K562 (cell line): ENCODE measurements around the gene ANAPC16. TPM values are rescaled to one million over a fixed set of nuclear protein-coding genes. Genes with fewer than 3 reads are reported as not detected.

Source experiments
- AFF4 ChIP-seq: sonication (generic); formaldehyde crosslinking; IDR thresholded peaks from 2 replicates; pipeline ENCODE4 v1.8.0; 2023; ENCODE audit warnings: mild to moderate bottlenecking, missing genetic modification reagents
- CC2D1A ChIP-seq: fragments of 450-650 bp; IDR thresholded peaks from 2 replicates; pipeline ENCODE4 v1.6.1; 2017; ENCODE audit warnings: mild to moderate bottlenecking
- CEBPB ChIP-seq: fragments of 450-650 bp; IDR thresholded peaks from 2 replicates; pipeline ENCODE4 v1.6.1; 2016; ENCODE audit warnings: missing genetic modification characterization, missing compliant biosample characterization
- ESRRB ChIP-seq: fragments of 250-450 bp; sonication (Bioruptor Pico); IDR thresholded peaks from 2 replicates; pipeline ENCODE4 v1.5.0; 2020; ENCODE audit warnings: mild to moderate bottlenecking, moderate library complexity, borderline replicate concordance
- FOXJ3 ChIP-seq: sonication (generic); formaldehyde crosslinking; IDR thresholded peaks from 2 replicates; pipeline ENCODE4 v1.4.0; 2020; ENCODE audit warnings: mild to moderate bottlenecking, missing genetic modification reagents
- HDAC1 ChIP-seq, 2 experiments: fragments of 450-650 bp; IDR thresholded peaks; 2 replicates each; pipeline ENCODE4 v1.6.1; 2016 to 2017; ENCODE audit warnings: inconsistent platforms in 1 of 2, mild to moderate bottlenecking in 1 of 2, moderate library complexity in 1 of 2
- MXD1 ChIP-seq: fragments of 250-450 bp; sonication (Bioruptor Pico); IDR thresholded peaks from 2 replicates; pipeline ENCODE4 v1.8.0; 2021; ENCODE audit warnings: borderline replicate concordance, mild to moderate bottlenecking, moderate library complexity; ENCODE audit not compliant: poor library complexity, severe bottlenecking
- MYC ChIP-seq, 2 experiments: fragments of 250-450 bp in 1 of 2; sonication (Bioruptor Pico) in 1 of 2; IDR thresholded peaks; 2 replicates each; pipeline versions ENCODE4 v1.5.1 to v1.6.1; 2012 to 2021; ENCODE audit warnings: low read depth in 2 of 2, borderline replicate concordance in 1 of 2, improper control_type of control experiment in 1 of 2, low read length in 1 of 2, mild to moderate bottlenecking in 1 of 2, moderate library complexity in 1 of 2
- NCOR1 ChIP-seq: fragments of 450-650 bp; IDR thresholded peaks from 2 replicates; pipeline ENCODE4 v1.6.1; 2016; ENCODE audit warnings: mild to moderate bottlenecking, moderate library complexity
- PML ChIP-seq: IDR thresholded peaks from 2 replicates; pipeline ENCODE4 v1.6.1; 2012; ENCODE audit warnings: low read length, inconsistent platforms
- RNF2 ChIP-seq: sonication (generic); IDR thresholded peaks from 2 replicates; pipeline ENCODE4 v1.6.1; 2016
- SP2 ChIP-seq: IDR thresholded peaks from 2 replicates; pipeline ENCODE4 v1.6.1; 2011; ENCODE audit warnings: mild to moderate bottlenecking, low read depth, low read length, moderate library complexity; ENCODE audit not compliant: poor library complexity, severe bottlenecking; ENCODE audit errors: extremely low read depth
- TAL1 ChIP-seq: fragments of 450-650 bp; IDR thresholded peaks from 2 replicates; pipeline ENCODE4 v1.6.1; 2016; ENCODE audit warnings: mild to moderate bottlenecking
- TRIM28 ChIP-seq: fragments of 450-650 bp; IDR thresholded peaks from 2 replicates; pipeline ENCODE4 v1.6.1; 2017
- ZNF140 ChIP-seq: fragments of 250-450 bp; sonication (Bioruptor Pico); IDR thresholded peaks from 2 replicates; pipeline ENCODE4 v1.8.0; 2021; ENCODE audit warnings: moderate library complexity, mild to moderate bottlenecking, inconsistent platforms
- ZNF146 ChIP-seq: IDR thresholded peaks from one replicate; pipeline ENCODE4 v1.6.1; 2018; ENCODE audit warnings: missing compliant biosample characterization; ENCODE audit not compliant: unreplicated experiment
- ZNF830 ChIP-seq: fragments of 250-450 bp; sonication (Bioruptor Pico); IDR thresholded peaks from 2 replicates; pipeline ENCODE4 v1.5.0; 2021; ENCODE audit warnings: mild to moderate bottlenecking
- polyA plus RNA-seq, 8 experiments: library from polyadenylated mRNA; depleted of rRNA in 4 of 8; stranded (reverse) in 5 of 8; unstranded in 3 of 8; fragments of >200 nt; fragmentation: Nextera tagmentation in 2 of 8; fragmentation: Illumina TruSeq in 1 of 8; extraction: Ambion mirVana in 2 of 8; extraction: Trizol in 1 of 8; gene quantifications; 2 replicates each; pipeline versions ENCODE4 v1.2.1 to v1.2.3, GENCODE V29; 2011 to 2014; ENCODE audit warnings: inconsistent platforms in 1 of 8, missing spikeins in 1 of 8
- total RNA-seq, 7 experiments: library from RNA; depleted of rRNA in 6 of 7; stranded (reverse); fragments of >200 nt in 6 of 7; fragmentation: Illumina TruSeq in 2 of 7; extraction: Trizol in 2 of 7; gene quantifications; 2 replicates each; pipeline versions ENCODE4 v1.2.1 to v1.2.3, GENCODE V29; 2011 to 2021; ENCODE audit warnings: low replicate concordance in 1 of 7
- TF ChIP-seq, protein P1 (sequence below), 2 experiments: fragments of 450-650 bp; IDR thresholded peaks; 2 replicates each; pipeline ENCODE4 v1.6.1; 2018; ENCODE audit warnings: mild to moderate bottlenecking in 2 of 2, low read depth in 1 of 2; ENCODE audit not compliant: partially characterized antibody in 2 of 2

Gene ANAPC16
- total and polyA plus RNA-seq, 9 of the 15 experiments (the other 6 are each of a cell fraction or from before 2014, with no cell fraction given): 42.6 to 208 (median 108) TPM

GRCh38 chr10:72273410-72274212 is 57.8 kb downstream of the ANAPC16 start, which contains the start of gene DDIT4 (continued):
- TF ChIP-seq, protein P1, sequence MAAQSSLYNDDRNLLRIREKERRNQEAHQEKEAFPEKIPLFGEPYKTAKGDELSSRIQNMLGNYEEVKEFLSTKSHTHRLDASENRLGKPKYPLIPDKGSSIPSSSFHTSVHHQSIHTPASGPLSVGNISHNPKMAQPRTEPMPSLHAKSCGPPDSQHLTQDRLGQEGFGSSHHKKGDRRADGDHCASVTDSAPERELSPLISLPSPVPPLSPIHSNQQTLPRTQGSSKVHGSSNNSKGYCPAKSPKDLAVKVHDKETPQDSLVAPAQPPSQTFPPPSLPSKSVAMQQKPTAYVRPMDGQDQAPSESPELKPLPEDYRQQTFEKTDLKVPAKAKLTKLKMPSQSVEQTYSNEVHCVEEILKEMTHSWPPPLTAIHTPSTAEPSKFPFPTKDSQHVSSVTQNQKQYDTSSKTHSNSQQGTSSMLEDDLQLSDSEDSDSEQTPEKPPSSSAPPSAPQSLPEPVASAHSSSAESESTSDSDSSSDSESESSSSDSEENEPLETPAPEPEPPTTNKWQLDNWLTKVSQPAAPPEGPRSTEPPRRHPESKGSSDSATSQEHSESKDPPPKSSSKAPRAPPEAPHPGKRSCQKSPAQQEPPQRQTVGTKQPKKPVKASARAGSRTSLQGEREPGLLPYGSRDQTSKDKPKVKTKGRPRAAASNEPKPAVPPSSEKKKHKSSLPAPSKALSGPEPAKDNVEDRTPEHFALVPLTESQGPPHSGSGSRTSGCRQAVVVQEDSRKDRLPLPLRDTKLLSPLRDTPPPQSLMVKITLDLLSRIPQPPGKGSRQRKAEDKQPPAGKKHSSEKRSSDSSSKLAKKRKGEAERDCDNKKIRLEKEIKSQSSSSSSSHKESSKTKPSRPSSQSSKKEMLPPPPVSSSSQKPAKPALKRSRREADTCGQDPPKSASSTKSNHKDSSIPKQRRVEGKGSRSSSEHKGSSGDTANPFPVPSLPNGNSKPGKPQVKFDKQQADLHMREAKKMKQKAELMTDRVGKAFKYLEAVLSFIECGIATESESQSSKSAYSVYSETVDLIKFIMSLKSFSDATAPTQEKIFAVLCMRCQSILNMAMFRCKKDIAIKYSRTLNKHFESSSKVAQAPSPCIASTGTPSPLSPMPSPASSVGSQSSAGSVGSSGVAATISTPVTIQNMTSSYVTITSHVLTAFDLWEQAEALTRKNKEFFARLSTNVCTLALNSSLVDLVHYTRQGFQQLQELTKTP (IDR thresholded peaks at IDR 0.05; ENCODE audit: low read depth in 1 of 2, partially characterized antibody in 2 of 2): peak; percentile 92 to 99
- TF ChIP-seq HDAC1 (IDR thresholded peaks at IDR 0.05) (peak in 1 of 2 experiments; percentile 33; a peak in 2 of 4 replicates), SP2 (peak; percentile 30), TAL1 (no peak), FOXJ3 (CRISPR knock-in tag) (no peak), ZNF146 (CRISPR knock-in tag) (peak; percentile 68), TRIM28 (peak; percentile 17; the same call in 1 of the 2 replicates), CEBPB (no peak), MXD1 (CRISPR knock-in tag) (peak; percentile 32), RNF2 (no peak), AFF4 (CRISPR knock-in tag) (peak; percentile 100; the same call in 1 of the 2 replicates), ZNF830 (CRISPR knock-in tag) (peak; percentile 98), ZNF140 (CRISPR knock-in tag) (no peak), MYC (IDR thresholded peaks at IDR 0.05; ENCODE audit: low read depth, low read length) (peak; percentile 87), MYC (CRISPR knock-in tag; IDR thresholded peaks at IDR 0.05; ENCODE audit: borderline replicate concordance, low read depth) (peak; percentile 78; the same call in 1 of the 2 replicates), ESRRB (no peak), PML (peak; percentile 94), CC2D1A (peak; percentile 33; the same call in 1 of the 2 replicates), NCOR1 (no peak)
